Superior temporal gyrus (tissue), 1 donor: ENCODE results near the gene NRF1.

Source experiments
- DNase-seq: peaks from one replicate; pipeline ENCODE4 v3.0.0-alpha.2; 2016; ENCODE audit errors: extremely low spot score

Gene NRF1

DNA sequence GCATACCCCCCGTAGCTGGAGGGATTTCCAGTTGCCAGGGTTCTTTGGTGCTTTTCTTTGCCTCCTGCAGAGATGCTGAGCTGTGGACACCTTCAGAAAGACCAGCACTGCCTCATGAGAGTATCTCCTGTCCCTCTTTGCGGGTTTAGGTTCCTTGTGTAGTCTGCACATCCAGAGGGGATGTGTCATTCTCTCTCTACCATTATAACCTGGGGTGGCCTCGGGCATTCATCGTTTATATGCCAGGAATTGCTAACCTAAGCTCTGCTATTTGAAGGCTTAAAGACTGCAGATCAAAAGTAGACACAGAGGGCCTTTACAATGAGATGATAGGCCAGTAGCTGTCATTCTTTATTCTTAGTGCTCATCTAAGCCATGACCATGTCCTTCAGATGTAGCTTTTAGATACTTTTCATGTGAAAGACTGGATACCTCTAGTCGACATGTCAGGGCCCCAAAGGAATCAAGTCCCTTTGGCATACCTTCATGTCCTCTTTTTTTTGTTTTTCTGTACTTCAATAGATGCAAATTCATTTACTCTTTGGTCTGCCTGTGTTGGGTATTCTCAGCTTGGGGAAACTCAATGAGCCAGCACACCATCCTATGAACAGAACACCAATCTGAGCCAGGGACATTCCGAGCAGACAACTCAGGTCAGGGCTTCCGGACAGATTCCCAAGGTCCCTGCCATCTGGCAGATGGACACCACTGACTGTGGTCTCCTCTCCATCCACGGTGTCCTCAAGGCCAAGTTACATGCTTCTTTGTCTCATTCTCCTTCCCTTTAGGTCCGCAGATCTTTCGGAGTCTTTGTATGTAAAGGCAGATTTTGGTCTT is 129.3 kb downstream of the NRF1 start:
- no peak for DNase-seq

DNA sequence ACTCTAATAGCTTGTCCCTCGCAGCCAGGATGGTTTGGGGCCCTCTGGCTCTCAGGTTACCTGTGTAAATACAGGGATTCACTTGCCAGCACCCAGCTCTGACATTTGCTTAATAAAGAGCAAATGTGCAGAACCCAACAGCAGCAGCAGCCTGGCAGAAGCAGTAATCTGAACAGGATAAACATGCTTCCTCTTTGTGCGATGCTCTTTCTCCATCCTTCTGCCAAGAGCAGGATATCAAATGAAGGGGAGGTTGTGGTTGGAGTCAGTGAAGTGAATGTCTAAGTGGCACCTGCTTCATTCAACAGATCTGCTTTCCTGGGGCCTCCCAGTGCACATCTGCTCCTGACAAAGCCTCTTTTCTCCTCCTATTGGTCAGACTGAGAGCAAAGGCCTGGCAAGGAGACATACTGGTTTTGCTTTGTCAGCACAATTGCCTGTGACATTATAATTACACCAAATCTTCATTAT is 130.3 kb downstream of the NRF1 start:
- peak; percentile 67 for DNase-seq

DNA sequence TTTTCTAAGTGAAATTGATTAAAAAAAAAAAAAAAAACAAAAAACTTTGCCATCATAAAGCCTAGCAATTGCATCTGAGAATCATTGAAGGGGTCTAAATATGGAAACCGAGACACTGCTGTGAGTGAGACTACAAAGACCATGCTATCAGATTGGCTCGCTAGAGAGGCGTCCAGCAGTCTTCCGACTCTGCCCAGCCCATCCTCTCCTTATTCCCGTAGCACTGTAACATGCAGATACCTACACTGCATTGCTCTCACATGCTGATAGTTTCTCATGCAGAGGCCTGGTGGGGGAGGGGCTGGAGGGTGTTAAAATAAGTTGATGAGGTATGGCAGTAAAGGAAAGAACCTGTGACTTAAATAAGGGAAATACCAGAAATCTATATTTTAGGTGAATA is 130.7 kb downstream of the NRF1 start:
- DNase-seq = no peak

DNA sequence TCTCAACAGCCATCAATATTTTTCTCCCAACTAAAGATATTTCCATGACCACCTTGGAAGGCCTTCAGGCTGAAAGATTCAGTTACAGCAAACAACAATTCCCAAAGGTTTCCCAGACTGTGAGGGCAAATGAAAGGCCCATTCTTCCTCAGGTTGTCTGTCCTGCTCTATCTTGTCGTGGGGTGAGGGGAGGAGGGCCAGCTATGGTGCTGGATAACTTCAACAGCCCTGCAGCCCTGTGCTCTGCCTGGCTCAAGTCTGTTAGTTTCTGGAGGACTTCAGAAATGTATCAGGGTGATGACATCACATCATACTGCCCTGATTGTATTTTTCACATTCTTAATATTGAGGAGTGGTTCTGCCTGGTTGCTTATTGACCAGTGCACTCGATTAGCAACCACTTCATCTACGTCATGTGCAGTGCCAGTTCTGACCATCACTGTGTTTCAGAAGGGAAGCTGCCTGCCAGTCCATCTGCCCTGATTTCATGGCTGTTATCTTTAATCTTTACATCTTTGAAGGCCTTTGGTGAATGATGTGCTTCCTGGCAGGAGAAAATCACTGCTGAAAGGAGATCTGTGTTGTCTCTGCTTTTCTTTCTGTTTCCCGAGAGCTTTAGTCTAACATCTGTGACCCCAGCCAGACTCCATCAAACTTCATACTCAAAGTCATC is 135.5 kb downstream of the NRF1 start:
- no peak for DNase-seq

DNA sequence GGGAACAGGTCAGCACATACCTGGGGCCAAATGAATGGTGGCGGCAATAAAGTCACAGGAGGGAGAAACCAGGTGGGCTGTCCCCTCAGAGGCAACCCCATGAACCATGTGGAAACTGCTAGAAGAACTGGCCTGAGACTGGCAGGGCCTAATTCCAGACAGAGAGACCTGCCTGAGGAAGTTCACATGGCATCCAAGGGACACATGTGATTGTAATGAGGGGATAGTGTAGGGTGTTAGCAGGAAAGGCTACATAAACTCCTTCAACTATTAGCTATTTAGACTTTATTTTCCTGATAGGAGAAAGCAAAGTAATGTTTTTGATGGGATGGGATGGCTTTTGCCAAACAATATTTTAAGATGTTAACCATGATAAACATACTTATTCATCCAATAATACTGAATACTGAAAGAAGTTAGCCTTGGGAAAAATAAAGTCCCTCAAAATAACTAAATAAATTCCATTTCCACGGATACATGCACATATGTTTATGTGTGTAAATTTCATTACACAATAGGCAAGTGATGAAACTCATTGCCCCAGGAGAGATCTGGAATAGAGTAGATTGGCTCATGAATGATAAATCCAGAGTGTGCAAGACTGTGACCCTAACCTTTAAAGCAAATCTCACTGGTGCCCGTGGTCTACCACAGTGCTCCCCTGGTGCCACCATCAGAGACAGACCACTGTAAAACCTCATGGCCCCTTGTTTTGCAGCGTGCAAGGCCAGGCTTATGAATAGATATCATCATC is 137.0 kb downstream of the NRF1 start:
- DNase-seq = no peak

DNA sequence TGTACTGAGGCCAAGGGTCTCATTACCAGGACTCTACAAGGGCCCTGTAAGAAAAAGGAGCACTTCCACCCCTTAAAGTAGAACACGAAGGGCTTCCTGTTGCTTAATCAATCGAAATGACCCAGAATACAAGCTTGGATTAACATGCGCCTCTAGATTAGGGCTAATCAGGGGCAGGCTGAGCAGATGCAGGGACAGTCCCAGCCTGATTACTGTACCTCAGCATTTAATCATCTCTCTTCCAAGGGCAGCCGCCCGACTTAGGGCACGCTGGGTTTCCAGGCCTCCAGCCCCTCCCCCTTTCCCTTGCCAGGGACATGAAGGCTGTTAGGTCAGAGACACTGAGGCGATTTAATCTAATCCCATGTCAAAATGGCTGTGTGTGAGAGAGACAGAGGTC is 138.6 kb downstream of the NRF1 start:
- no peak for DNase-seq

DNA sequence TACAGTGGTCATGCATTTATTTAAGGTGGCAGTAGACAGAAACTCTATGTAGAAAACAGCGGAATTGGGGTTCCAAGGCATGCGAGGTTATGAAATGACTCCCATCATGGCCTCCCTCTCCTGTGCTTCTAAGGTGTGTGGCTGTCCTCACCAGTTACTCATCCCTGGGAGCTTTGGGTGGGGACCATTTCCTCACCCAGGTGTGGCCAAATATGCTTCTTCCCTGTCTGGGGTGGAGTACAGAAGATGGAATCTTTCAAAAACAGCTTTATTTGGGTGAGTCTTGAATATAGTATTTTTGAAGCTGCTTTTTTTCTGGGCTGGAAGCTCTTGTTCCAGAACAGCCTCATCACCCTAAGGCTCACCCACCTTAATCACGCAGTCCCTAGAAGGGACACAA is 139.0 kb downstream of the NRF1 start:
- DNase-seq = no peak

DNA sequence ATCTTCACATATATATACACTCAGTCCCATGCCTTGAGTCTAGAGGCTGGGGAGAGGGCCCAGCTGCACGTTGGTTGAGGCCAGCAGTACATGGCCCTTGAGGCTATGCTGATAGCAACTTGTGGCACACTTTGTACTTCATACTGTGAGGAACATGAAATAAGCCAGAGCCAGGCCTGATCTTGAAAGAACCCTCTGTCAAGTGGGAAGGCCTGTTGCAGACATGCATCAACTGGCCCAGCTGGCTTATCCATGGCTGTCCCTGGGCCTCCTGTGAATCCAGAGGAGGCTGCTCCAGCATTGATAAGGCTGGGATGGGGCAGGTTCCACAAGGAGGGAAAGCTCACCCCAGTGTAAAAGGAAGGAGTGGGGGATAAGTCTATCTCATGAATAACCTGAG is 140.4 kb downstream of the NRF1 start:
- DNase-seq = no peak

DNA sequence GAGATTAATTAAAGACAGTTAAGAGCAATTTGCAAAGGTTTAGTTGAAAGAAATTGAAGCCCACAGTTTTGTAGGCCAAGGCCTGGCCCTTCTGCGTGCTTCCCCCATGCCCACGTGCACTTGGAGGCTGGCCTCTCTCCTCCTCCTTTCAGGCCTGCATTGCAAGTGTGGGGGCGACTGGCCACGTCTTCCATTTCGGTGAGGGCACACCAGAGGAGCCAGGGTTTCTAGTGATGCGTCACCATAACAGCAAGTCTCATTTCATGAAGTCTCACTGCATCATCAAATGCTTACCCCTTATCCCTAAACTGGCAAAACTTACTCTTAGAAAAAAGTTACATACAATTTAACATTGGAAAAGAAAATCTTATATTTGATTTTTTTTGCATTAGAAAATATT is 141.2 kb downstream of the NRF1 start:
- no peak for DNase-seq

DNA sequence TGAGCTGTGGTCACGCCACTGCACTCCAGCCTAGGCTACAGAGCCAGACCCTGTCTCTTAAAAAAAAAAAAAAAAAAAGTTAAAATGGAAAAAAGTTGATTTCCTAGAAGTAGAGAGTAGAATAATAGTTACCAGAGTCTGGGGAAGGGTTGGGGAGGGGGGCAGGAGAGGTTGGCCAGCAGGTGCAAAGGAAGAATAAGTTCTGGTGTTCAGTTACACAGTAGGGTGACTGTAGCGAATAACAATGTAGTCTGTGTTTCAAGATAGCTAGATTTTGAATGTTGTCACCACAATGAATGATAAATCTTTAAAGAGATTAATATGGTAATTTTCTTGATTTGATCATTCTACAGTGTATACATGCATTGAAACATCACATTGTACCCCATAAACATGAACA is 142.9 kb downstream of the NRF1 start:
- no peak for DNase-seq

DNA sequence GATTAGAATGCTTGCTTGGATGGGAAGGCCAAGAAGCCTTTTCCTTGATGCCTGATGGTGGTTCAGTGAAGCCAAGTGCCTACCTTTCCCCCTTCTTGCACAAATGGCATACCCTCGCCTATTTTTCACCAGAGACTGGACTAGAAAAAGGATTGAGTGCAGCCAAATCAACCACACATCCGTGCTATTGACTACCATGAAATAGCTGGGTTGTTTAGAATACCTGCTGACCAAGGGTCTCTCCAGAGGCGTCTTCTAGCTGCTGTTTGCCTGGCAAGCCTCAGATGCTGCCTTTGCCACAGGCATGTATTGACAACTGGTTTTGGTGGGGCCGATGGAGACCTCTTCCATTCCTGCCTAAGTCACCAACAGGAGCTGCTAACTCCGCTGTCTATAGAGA is 146.5 kb downstream of the NRF1 start:
- no peak for DNase-seq

DNA sequence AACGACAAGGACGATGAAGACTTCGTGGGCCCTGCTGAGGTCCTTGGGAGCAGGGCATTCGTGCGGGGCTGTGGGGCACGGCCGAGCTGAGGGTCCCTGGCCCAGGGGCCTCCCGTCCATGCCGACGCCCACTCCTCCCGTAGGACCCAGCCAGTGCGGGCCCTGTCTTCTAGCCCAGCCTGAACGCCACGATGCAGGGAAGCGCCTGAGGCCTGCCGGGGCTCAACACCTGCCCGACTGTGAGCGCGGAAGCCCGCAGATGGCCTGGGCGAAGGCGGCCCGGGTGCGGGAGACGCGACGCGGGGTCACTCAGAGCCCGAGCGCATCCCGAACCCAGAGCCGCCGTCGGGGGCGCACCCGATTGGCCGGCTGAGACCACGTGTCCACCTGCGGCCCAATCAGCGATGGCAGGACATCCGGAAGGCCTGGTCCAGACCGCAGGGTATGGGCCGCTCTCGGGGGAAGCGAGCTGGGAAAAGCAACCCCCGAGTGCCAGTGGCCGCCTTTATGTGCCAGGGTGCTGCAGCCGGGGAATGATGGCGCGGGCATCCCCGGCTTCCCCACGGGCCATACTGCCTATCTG is 151.0 kb downstream of the NRF1 start:
- DNase-seq = no peak

DNA sequence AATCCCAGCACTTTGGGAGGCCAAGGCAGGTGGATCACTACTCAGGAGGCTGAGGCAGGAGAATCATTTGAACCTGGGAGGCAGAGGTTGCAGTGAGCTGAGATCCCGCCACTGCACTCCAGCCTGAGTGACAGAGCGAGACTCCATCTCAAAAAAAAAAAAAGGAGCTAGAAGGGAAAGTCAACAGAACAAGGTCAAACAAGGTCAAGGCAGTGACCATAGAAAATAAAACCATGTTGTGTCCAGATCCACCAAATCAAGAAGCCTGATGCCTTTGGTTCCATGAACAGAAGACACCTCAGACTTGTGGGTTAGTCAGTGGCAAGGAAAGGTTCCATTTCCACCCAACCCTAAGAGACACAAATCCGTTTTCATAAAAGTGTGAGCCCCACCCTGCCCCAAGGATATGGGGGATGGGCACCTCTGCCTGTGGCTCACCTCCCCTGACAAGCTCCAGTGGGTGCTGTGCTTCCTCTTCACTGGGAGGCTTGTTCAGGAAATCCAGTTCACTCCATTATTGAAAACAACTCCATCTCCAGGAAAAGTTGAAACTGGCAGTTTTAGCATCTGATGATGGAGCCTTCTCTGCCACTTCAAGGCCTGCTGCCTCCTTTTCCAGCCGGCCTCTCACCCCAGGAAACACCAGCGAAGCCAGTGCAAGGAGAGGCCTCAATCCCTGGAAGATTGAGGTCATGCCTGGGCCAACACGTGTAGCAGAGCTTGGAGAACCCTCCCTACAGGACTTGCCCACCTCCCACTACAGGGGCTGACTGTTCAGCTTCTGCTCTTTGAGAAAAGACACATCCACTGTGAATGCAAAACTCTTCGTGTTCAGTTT is 152.9 kb downstream of the NRF1 start:
- DNase-seq = no peak

DNA sequence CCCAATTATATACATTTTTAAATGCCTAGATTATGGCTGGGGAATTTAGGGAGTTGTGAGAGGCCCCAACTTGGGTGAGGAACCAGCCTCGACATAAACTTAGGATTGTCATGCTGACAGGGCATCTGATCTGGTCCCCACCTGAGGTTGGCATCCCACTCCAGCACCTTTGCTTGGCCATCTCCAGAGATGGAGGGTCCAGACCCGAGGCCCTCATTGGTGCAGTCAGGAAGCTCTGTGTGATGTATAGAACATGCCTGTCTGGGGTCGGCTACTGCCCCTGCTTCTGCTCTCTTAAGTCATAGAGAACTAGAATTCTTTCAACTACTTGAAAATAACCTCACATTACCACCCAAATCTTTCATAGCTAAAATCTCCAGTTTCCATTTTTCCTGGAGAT is 153.8 kb downstream of the NRF1 start:
- no peak for DNase-seq

DNA sequence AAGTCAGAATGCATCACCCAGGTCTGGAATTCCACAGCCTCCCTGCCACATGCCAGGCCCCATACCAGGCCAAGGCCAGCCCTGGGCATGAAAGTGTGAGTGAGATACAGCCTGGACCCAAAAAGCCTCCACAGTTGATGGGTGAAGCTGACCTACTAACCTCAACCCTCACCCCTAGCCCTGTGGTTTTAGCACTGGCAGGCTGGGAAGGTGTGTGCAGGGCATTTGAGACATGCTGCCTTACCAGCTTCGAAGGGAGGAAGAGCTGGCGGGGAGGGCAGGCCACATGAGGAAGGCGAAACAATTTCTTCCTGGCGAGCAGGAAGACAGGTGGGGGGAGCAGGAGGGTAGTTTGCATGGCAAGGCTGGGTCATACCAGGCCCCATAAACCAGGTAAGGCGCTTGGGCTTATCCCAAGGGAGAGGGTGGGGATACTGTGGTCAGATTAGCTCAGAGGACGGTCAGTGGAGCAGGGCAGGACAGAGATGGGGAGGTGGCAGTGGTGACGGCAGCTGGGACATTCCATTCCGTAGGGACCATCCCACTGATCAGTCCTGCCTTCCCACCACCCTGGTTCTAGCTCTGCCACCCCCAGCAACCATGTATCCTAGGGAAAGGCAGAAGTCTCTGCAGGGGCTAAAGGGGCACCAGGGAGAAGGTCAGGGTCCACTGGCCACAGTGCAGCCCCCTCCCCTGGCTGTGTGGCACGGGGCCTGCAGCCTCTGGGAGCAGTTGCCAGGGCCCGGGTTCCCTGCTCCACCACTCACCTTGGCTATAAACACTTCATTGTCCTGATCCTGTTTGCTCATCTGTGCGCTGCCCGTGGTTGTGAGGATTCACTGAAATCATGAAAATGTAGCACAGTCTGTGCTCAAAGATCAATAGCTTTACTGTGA is 155.8 kb downstream of the NRF1 start:
- DNase-seq = no peak

DNA sequence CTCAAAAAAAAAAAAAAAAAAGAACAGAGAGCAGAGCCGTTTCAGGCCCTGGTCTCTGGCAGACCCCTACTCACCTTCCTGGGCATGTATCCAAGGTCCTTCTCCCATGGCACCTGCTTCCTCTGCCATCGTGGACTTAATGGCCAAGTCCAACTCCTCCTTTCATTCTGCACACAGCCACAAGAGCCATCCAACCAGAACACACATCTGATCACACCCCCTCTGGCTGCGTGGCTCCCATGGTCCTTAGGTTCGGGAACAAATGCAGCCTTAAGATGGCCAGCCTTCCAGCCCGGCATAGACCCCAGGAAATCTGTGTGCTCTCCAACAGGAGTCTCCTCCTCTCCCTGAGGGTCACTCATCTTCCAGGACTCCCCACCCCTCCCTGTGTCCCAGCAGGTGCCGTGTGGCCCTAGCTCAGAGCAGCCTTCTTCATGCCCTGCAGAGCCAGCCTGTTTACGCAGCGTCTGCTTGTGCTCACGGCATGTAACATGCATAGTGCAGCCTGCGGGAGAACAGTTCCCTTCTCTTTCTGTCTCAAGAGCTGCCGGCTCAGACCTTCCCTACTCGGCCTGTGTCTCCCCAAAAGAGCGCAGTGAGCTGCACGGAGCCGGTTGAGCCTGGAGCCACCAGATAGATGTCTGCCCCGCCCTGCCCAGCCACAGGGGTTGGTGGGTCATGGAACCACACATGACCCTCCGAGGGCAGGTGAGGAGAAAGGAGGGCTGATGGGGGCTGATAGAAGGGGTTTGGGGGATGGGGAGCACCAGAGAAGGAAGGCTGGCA is 157.3 kb downstream of the NRF1 start:
- DNase-seq = no peak

DNA sequence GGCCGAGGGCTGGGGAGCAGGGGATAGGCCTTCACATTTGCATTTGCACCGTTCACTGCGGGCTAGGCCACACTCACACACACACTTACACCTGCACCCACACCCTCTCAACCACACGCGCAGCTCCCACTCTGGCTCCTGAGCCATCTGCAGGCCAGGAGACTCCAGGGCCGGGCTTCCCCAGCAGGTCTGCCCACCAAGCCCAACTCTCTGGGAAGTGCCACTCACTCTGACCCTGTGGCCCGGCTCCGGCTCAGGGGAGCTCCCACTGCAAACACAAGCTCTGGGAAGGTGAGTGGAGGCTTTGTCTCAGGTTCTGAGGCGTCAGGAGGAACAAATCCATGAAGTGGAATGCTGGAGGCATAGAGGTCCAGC is 157.9 kb downstream of the NRF1 start:
- no peak for DNase-seq

DNA sequence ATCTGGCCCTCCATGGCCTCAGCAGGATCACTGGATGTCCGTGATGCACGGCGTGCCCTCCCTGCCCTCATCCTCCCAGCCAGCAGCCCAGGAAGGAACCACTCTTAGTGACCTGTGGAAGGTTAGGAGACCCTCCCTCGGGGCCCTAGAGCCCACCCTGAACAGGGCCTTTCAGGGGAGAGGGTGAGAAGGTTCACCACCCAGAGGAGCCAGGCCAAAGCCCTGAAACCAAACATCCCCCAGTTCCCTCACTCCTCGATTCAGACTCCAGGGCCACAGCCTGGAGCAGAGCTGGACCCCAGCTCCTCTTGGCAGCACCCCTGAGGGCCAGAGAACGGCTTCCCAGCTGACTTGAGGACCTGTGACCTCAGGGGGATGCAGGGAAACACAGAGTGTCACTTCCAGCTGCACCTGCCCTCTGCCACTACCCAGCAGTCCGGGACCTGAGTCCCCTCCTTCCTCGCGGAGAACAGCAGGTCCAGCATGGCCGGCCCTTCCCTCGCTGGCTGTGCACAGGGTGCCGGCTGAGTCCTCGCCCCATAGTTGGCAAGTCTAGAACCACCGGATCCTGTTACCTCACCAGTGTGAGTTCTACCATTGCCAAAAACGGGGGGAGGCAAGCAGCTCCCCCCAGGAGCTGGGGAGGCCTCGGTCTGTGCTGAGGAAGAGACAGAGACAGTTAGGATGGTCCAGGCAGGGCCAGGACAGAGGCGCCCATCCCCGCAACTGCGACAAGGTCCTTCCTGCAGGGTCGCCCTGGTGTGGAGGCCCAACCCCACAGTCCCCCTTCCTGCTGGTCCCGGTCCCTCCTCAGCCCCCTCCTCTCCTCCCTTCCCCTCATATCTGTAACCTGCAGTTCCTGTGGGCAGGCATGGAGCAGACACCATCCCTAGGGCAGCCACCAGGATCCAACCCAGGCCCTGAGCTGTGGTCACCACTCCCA is 158.6 kb downstream of the NRF1 start:
- no peak for DNase-seq
